Kidney (tissue), 14 donors: Measurements from ENCODE around the gene NEURL1. TPM values are rescaled to one million over a fixed set of nuclear protein-coding genes. Genes with fewer than 3 reads are reported as not detected.

Source experiments
- DNase-seq, 5 donors: peaks; one replicate each; pipeline ENCODE4 v3.0.0-alpha.2; 2013 to 2020
- FAIRE-seq: peaks from 2 replicates; lab custom pipeline; 2012; peaks lifted over from hg19 to GRCh38; lab: Jason Lieb, UNC
- H3K27ac ChIP-seq, 2 donors: one replicate each; pipeline ENCODE4 v1.7.0; 2013; ENCODE audit warnings: low read depth in 2 of 2, low read length in 2 of 2, inconsistent platforms in 1 of 2
- H3K27me3 ChIP-seq: one replicate; pipeline ENCODE4 v1.7.1; 2013; ENCODE audit warnings: low read length, inconsistent platforms; ENCODE audit not compliant: control insufficient read depth, insufficient read depth
- H3K36me3 ChIP-seq, 3 donors: one replicate each; pipeline versions ENCODE4 v1.7.0 to v1.7.1; 2013; ENCODE audit warnings: low read length in 3 of 3, control low read depth in 1 of 3, inconsistent platforms in 1 of 3; ENCODE audit not compliant: insufficient read depth in 3 of 3, control insufficient read depth in 2 of 3
- H3K4me1 ChIP-seq, 3 donors: one replicate each; pipeline versions ENCODE4 v1.7.0 to v1.7.1; 2013; ENCODE audit warnings: low read length in 3 of 3, inconsistent platforms in 1 of 3, low read depth in 1 of 3; ENCODE audit not compliant: control insufficient read depth in 2 of 3, insufficient read depth in 2 of 3
- H3K4me3 ChIP-seq, 3 donors: one replicate each; pipeline versions ENCODE4 v1.7.0 to v1.8.1; 2013; ENCODE audit warnings: low read length in 3 of 3, control low read depth in 1 of 3, inconsistent platforms in 1 of 3
- H3K9ac ChIP-seq, 3 donors: one replicate each; pipeline versions ENCODE4 v1.7.0 to v1.7.1; 2013; ENCODE audit warnings: low read length in 3 of 3, control low read depth in 1 of 3, inconsistent platforms in 1 of 3
- H3K9me3 ChIP-seq, 3 donors: one replicate each; pipeline versions ENCODE4 v1.7.0 to v1.7.1; 2013; ENCODE audit warnings: low read length in 3 of 3, control low read depth in 1 of 3, inconsistent platforms in 1 of 3; ENCODE audit not compliant: control insufficient read depth in 2 of 3, insufficient read depth in 1 of 3
- CTCF ChIP-seq: IDR thresholded peaks from 3 replicates; pipeline ENCODE4 v1.5.1; 2012; ENCODE audit warnings: mild to moderate bottlenecking, moderate library complexity, borderline replicate concordance; ENCODE audit not compliant: insufficient read depth; ENCODE audit errors: extremely low read depth
- intact Hi-C: fragments of 100-400 bp; cut with DNase I; formaldehyde crosslinking; loops from one replicate; pipeline ENCODE4 v1.11.1; 2022
- polyA plus RNA-seq: library from polyadenylated mRNA; stranded (reverse); fragments of 350-450 nt; fragmentation: Illumina TruSeq; extraction: RNeasy Lipid Tissue Mini Kit (QIAGEN cat#74804); gene quantifications from one replicate; pipeline ENCODE4 v1.2.3, GENCODE V29; 2014; ENCODE audit warnings: low read depth, low replicate concordance; ENCODE audit not compliant: insufficient read depth
- total RNA-seq: library from RNA; stranded (reverse); fragmentation: NEBNext Ultra II Directional; extraction: Animal tissue kit (Norgen Biotek cat#: 25700); gene quantifications from one replicate; pipeline ENCODE4 v1.2.1, GENCODE V29; 2021
- donor health status: control.
- donor health status: control.
- donor health status: control.
- donor health status: control.
- donor health status: control.
- donor health status: DM: yes; HTN: yes; CAD: no.
- donor health status: Normal renal cell carcinoma (clear cell type).

NEURL1 gene
- total and polyA plus RNA-seq, 2 donors from 2014 or later: 1.2 TPM

- peak; percentile 39 for TF ChIP-seq CTCF
- H3K9ac ChIP-seq: no peak overlapping the region
- DNase-seq: peak in 4 of 5 donors; percentile 37 to 65 (median 50)
- H3K36me3 ChIP-seq: no peaks in the 10 kb centered on the region
- H3K4me1 ChIP-seq: no peaks in the 10 kb centered on the region
- no peak overlapping the region for H3K27ac ChIP-seq
- no peaks in the 10 kb centered on the region for H3K9me3 ChIP-seq
- H3K4me3 ChIP-seq: no peak overlapping the region
- H3K27me3 ChIP-seq: no peaks in the 10 kb centered on the region
- no peak for FAIRE-seq
- intact Hi-C loops: no loop called here
These were observed 98.9 kb downstream of the NEURL1 start for GRCh38 chr10:103592186-103593021.

GRCh38 chr10:103593022-103593570 lies 99.6 kb downstream of the NEURL1 start:
- no peak for FAIRE-seq
- intact Hi-C loops: no loop called here
- H3K4me3 ChIP-seq: no peak overlapping the region
- no peaks in the 10 kb centered on the region for H3K36me3 ChIP-seq
- no peaks in the 10 kb centered on the region for H3K4me1 ChIP-seq
- DNase-seq: no peak
- no peak overlapping the region for H3K27ac ChIP-seq
- H3K9me3 ChIP-seq: no peaks in the 10 kb centered on the region
- H3K9ac ChIP-seq: no peak overlapping the region
- no peaks in the 10 kb centered on the region for H3K27me3 ChIP-seq
- TF ChIP-seq CTCF: no peak

GRCh38 chr10:103595933-103596726 lies 102.6 kb downstream of the NEURL1 start:
- Histone ChIP-seq H3K27ac (no peak overlapping the region), H3K9ac (no peak overlapping the region), H3K4me3 (no peak overlapping the region), H3K4me1 (no peaks in the 10 kb centered on the region), H3K9me3 (no peaks in the 10 kb centered on the region), H3K27me3 (no peaks in the 10 kb centered on the region), H3K36me3 (peaks cover 0 to under 1% (median 0%) of the 10 kb centered on the region in 3 donors)
- FAIRE-seq (no peak), DNase-seq (no peak)
- TF ChIP-seq CTCF: no peak
- intact Hi-C loops: no loop called here
